CD4-positive, alpha-beta T cell treated with Interleukin-15 for 1 hour (primary cell): ENCODE data around the gene CPB2.

ENCODE experiments used
- DNase-seq: peaks from one replicate; pipeline ENCODE4 v3.0.0-alpha.2; 2020

Gene CPB2

GRCh38 chr13:46126552-46127357 lies 21.9 kb upstream of the CPB2 start:
- peak; percentile 59 for DNase-seq

GRCh38 chr13:46126056-46126455 lies 21.2 kb upstream of the CPB2 start:
- no peak for DNase-seq

- DNase-seq, result no peak
Measured at GRCh38 chr13:46124967-46125933, 20.4 kb upstream of the CPB2 start.

- peak; percentile 43 for DNase-seq
Measured at GRCh38 chr13:46124531-46124966, 19.7 kb upstream of the CPB2 start.

DNA sequence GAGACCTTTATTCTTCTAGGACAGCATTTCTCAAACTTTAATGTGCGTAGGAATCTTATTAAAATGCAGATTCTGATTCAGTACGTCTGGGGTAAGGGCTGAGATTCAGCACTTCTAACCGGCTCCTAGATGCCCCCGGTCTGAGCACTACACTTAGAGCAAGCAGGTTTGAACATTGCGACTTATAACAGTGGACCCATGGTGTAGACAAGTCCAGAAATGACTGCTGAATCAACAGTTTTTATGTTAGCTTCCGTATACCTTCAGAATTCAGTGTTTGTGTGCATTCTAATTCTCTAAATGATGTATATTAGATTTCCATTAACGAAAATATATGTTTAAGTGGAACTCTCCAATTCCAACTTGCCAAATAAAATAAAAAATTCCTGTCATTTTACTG lies 17.5 kb upstream of the CPB2 start:
- DNase-seq, result no peak

DNA sequence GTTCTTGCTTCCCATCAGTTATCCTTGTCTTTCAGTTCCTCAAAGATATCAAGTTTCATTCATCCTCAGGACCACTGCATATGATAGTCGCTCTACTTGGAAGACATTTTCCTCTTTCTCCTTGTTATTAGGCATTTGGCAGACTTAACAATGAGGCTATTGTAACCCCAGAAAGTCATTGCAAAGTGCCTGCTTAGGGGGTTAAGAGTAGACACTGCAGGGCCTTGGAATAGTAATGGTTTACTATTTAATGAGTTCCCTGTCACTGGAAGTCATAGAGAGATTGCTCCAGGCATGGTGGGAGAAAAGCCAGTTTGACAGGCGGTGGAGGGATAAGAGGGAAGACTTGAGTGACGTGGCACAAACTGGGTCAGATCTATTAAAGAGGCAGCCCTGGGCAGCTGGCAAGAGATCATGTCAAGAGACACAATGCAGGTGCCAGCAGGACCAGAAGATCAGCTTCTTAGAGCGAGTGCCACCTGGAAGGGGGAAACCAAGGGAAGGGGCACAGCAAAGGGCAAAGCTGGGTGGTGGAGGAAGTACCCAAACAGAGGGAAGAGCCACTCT lies 16.8 kb upstream of the CPB2 start:
- no peak for DNase-seq

DNA sequence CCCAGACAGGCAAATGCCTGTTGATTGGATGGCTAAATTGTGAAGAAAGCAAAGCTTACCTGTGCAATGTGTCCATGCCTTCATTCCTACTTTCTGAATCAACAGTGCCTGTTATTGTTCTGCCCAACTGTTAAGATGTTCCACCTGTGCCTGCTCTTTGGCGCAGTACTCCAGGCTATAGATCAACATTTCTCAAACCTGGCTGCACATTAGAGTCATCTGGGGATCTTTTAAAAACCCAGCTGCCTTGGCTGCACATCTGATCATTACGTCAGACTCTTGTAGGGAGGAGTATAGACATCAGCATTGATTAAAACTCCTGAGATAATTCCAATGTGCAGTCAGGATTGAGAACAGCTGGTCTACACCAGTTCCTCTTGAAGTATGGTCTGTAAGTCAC lies 16.2 kb upstream of the CPB2 start:
- DNase-seq, result no peak

DNA sequence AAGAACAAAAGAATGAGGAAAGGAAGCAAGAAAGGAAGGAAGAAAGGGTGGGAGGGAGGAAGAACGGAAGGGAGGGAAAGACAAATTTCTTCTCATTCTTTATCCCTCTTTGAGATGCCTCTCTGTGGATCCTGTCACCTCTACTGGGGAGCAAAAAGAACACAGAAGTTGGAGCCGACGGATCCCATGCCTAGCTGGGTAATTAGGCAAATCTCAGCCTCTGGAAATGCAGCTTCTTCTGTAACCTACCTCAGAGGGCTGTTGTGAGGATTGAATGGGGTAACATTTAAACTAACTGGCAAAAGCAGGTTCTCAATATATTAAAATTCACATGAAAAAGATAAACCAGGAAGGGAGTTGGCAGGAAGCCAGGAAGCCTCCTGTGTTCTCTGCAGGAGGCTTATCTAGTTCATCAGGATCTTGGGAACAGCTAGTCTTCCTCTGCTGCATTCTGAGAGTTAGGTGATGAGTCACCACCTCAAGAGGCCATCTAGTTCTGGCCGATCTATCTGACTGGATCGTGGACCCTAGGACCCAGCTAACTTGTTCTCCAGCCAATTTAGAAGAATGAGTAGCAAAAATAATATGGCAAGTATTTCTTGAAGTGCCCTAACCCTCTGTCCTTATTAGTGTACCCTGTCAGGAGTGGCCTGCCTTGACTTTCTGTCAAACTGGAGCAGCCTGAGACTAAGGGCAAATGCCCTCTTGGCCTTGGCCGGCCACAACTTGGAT lies 15.2 kb upstream of the CPB2 start:
- no peak for DNase-seq

DNA sequence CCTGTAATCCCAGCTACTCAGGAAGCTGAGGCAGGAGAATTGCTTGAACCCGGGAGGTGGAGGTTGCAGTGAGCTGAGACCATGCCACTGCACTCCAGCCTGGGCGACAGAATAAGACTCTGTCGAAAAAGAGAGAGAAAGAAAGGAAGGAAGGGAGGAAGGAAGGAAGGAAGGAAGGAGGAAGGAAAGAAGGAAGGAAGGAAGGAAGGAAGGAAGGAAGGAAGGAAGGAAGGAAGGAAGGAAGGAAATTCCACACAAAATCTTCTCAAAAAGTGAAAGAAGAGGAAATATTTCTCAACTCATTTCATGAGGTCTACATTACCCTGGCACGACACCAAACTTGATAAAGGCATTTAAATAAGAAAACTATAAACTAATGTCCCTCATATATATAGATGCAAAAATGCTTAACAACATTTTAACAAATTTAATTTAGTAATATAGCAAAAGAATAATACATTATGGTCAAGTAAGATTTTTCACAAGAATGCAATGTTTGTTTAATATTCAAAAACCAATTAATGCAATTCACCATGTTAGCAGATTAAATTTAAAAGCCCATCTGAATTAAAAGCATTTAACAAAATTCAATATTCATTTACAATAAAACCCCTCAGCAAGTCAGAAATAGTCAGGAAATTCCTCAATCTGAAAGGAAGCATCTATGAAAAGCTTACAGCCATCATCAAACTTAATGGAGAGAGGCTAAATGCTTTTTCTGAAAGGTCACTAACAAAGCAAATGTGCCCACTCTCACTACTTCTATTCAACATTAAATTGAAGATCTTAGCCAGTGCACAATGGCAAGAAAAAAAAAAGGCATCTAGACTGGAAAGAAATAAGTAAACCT lies 12.0 kb upstream of the CPB2 start:
- DNase-seq, result no peak

DNA sequence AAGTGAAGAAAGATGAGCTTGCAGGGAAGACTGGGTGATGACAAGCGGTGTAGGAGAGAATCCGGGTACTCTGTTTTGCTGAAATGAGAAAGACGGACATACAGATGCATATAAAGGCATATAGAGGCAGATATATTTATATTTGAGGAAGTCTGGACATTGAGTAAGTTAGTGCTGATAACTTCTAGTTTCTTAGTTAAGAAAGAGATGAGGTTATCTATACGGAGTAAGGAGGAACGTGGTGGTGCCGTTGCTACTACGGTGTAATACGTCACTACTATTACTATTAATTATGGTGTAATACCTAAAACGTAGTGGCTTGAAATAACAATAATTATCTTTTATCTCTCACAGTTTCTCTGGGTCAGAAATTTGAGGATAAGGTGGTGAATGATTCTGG lies 9.8 kb upstream of the CPB2 start:
- no peak for DNase-seq

GRCh38 chr13:46113596-46113995 lies 8.8 kb upstream of the CPB2 start:
- DNase-seq, result peak; percentile 23

DNA sequence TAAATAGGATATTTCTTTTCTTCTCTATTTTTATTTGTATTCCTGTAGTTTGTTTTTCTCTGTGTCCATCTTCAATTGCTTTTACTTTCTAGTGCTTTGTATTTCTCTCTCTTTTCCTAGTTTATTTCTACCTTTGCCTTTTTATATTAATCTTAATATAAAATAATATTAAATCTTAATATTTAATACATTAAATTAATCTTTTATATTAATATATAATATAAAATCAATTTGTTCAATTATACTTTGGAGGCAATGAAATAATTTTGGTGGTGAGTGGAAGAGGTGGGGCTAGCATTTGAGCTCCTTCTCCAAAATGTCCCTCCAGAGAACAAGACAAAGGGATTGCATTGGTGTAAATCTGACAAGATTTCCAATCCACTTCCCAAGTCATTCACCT lies 6.3 kb upstream of the CPB2 start:
- DNase-seq, result no peak

DNA sequence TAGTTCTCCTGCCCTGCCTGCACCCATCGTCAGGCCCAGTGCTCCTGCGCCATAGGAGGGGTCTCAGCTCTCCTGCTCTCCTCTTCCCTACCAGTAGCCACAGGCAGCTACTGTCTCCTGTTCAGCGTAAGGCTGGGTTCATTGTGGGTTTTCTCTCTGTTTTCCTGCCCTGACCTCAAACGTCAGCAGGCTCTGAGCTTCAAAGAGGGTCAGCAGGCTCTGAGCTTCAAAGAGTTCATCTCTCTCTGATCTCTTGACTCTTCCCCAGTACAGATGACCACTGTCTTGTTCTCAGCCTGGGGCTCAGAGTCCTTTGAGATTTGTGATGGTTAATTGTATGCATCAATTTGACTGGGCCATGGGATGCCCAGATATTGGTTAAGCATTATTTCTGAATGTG lies 4.6 kb upstream of the CPB2 start:
- DNase-seq, result no peak

DNA sequence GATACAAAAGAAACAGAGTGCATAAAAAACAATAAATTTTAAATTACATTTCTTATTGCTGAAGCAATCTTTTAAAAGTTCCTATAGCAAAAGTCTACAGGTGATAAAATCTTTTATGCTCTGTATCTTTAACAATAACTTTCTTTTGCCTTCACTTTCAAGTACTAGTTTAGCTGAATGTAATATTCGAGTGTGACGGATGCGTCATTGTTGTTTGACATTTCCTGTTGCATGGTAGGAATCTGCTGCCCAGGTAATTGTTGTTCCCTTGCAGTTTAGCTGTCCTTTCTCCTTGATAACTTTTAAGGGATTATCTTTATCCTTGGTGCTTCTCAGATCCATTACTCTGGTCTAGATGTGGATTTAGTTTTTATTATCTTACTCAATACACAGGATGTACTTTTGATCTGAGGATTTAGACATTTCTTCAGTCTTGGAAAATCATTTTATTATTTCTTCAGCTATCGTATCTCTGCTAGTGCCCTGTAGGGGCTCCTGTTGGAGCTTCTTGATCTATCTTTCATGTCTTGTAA lies 2.1 kb upstream of the CPB2 start:
- no peak for DNase-seq

DNA sequence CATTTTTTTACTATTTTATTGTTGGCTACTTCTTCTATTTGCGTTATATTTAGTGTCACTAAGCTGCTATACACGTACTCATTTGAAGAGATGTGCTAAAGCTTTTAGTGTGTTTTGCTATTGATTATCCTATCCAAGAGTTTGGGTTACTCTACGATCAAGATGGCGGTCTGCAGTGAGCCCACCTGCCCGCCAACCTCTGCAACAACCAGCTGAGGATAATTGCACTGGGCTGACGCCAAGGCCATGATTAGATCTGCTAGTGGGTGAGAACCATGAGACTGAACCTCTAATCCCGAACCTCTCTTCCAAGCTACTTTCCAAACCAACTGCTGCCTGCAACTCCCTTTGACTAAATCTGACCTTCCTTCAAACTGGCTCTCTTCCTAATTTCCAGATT lies 1.8 kb downstream of the CPB2 start:
- no peak for DNase-seq

DNA sequence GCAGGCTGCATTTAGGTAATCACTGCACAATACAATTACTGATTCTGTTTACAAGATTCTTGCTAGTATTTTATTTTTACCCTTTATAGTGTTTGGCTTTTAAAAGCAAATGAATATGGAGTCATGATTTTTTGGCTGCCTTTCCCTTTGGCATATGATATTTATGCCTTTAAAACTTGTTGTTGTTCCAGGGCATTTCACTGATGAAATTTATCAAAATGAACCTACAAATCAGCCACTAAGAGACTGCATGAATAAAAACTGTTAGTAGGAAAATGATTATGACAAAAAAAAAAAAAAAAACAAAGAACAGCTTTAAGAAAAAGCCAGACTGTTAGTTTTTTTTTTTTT lies 2.6 kb downstream of the CPB2 start:
- no peak for DNase-seq

GRCh38 chr13:46101484-46102254 lies 3.2 kb downstream of the CPB2 start:
- DNase-seq, result no peak

GRCh38 chr13:46101002-46101401 lies 3.8 kb downstream of the CPB2 start:
- DNase-seq, result no peak

DNA sequence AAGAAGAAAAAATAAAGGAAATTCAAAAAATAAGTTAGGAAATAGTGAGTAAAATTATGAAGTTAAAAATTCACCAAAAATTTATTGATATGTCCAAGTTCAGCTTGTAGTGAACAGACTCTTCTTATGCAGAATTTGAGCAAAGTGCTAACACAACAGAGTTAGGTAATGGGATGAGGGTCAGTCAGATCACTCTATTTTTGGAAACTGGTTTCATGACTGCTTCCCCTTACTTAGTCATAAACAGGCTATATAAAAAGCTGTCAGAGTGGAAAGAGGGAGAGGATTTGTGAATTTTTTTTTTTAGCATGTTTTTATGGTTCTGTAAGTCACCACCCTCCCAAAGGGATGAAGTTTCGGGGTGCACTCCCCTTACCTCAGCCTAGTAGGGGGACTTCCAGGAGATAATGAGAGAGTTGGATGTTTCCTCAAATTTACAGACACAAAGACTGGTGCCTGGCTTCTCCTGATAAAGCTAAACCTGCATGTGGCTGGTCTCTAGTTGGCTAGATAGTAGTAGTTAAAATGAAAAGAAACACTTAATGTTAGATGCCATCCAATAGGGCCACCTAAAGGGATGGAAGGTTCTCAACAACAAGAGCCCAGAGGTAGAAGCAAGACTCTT lies 4.5 kb downstream of the CPB2 start:
- no peak for DNase-seq

- no peak for DNase-seq
Measured at GRCh38 chr13:46097663-46098062, 7.2 kb downstream of the CPB2 start.
